HL-60 (cell line): ENCODE data around the gene PAPOLB.

Experiments used
- DNase-seq, 2 experiments: peaks; one replicate each; pipeline ENCODE4 v3.0.0-alpha.2; 2010 to 2020; ENCODE audit warnings: low read depth in 1 of 2, low spot score in 1 of 2
- H3K27ac ChIP-seq: fragments of 250-450 bp; sonication (Bioruptor Pico); replicated peaks from 2 replicates; pipeline ENCODE4 v1.5.1; 2020; ENCODE audit warnings: mild to moderate bottlenecking, moderate library complexity
- H3K27me3 ChIP-seq: fragments of 250-450 bp; sonication (Bioruptor Pico); 2 replicates; pipeline ENCODE4 v1.5.1; 2021; ENCODE audit warnings: mild to moderate bottlenecking, moderate library complexity; ENCODE audit not compliant: insufficient read depth, poor library complexity, severe bottlenecking
- H3K4me3 ChIP-seq: replicated peaks from 2 replicates; pipeline ENCODE4 v1.5.1; 2011; ENCODE audit warnings: mild to moderate bottlenecking, control low read depth, low read length; ENCODE audit not compliant: insufficient read depth
- CTCF ChIP-seq: IDR thresholded peaks from one replicate; pipeline ENCODE4 v1.5.1; 2011; ENCODE audit warnings: low read length, control low read depth, inconsistent platforms; ENCODE audit not compliant: insufficient read depth
- GABPA ChIP-seq: IDR thresholded peaks from 2 replicates; pipeline ENCODE4 v1.6.1; 2012; ENCODE audit warnings: low read depth
- POLR2AphosphoS5 ChIP-seq: IDR thresholded peaks from 2 replicates; pipeline ENCODE4 v1.6.1; 2012; ENCODE audit warnings: low read depth
- REST ChIP-seq: IDR thresholded peaks from 2 replicates; pipeline ENCODE4 v1.6.1; 2012; ENCODE audit warnings: low read depth; ENCODE audit not compliant: insufficient replicate concordance
- SPI1 ChIP-seq: IDR thresholded peaks from 2 replicates; pipeline ENCODE4 v1.6.1; 2012; ENCODE audit warnings: low read depth, mild to moderate bottlenecking, borderline replicate concordance

The PAPOLB gene

GRCh38 chr7:4828720-4829383 lies 33.0 kb downstream of the PAPOLB start:
- peaks cover 4% of the 10 kb centered on the region for H3K27me3 ChIP-seq
- DNase-seq, result no peak
- H3K27ac ChIP-seq, result no peak overlapping the region

GRCh38 chr7:4825081-4825480 lies 36.7 kb downstream of the PAPOLB start:
- no peak for DNase-seq
- Histone ChIP-seq H3K27ac (no peak overlapping the region), H3K4me3 (no peak overlapping the region), H3K27me3 (peaks cover 4% of the 10 kb centered on the region)
- TF ChIP-seq CTCF (no peak), POLR2AphosphoS5 (no peak), GABPA (no peak), SPI1 (no peak)

More at GRCh38 chr7:4828720-4829383, 33.0 kb downstream of the PAPOLB start:
- TF ChIP-seq POLR2AphosphoS5 (no peak), SPI1 (no peak), REST (no peak), CTCF (no peak), GABPA (no peak)
- no peak overlapping the region for H3K4me3 ChIP-seq

GRCh38 chr7:4824120-4824775 lies 37.6 kb downstream of the PAPOLB start:
- DNase-seq, result no peak
- no peak overlapping the region for H3K27ac ChIP-seq
- peaks cover 4% of the 10 kb centered on the region for H3K27me3 ChIP-seq
- TF ChIP-seq POLR2AphosphoS5 (no peak), CTCF (no peak), REST (no peak), SPI1 (no peak), GABPA (no peak)
- no peak overlapping the region for H3K4me3 ChIP-seq
